ENCODE results near the gene ACAP2.
"Not testable (repeated sequence)": the region's sequence is repeated elsewhere in the genome, so short reads cannot be mapped to it uniquely, and the experiment has no call there.

ACAP2 gene, protein sequence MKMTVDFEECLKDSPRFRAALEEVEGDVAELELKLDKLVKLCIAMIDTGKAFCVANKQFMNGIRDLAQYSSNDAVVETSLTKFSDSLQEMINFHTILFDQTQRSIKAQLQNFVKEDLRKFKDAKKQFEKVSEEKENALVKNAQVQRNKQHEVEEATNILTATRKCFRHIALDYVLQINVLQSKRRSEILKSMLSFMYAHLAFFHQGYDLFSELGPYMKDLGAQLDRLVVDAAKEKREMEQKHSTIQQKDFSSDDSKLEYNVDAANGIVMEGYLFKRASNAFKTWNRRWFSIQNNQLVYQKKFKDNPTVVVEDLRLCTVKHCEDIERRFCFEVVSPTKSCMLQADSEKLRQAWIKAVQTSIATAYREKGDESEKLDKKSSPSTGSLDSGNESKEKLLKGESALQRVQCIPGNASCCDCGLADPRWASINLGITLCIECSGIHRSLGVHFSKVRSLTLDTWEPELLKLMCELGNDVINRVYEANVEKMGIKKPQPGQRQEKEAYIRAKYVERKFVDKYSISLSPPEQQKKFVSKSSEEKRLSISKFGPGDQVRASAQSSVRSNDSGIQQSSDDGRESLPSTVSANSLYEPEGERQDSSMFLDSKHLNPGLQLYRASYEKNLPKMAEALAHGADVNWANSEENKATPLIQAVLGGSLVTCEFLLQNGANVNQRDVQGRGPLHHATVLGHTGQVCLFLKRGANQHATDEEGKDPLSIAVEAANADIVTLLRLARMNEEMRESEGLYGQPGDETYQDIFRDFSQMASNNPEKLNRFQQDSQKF

DNA sequence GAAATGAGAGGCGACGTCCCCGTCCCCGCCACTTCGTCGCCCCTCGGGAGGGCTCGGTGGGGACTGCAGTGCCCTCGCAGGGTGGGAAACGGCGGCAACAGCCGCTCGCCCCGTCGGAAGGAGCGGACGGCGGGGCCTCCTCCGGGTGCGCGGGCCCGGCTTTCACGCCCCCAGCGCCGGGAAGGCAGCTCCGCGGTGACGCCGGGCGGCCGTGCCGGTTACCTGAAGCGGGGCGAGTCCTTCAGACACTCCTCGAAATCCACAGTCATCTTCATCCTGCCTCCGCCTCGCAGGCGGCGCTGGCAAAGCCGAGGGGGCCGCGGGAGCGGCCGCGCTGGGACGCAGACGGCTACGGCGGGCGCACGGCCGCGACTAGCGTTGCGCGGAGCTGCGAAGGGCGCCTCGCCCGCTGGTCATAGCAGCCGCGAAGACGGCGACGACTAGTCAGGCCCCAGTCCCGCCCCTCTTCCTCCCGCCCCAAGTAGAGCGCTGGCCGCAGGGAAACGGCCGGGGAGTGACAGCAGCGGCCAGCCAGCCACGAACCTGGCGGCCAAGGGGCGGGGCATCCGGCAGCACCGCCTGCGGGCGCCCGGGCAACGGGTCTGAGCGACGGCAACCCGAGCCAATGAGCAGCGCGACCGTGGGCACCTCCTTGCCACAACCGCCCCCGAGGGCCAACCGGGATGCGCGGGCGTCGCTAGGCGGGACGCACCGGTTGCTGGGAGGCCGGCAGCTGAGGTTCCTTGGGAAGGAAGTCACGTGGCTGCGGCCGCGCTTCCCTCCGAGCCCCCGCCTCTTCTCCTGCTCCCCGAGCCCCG is at the start of gene ACAP2:
TSS of gene ACAP2 (minus strand) at position 448 of the 818 bp plus-strand sequence. CDS start at position 275, 173 bp downstream.
- TF ChIP-seq, protein P1, sequence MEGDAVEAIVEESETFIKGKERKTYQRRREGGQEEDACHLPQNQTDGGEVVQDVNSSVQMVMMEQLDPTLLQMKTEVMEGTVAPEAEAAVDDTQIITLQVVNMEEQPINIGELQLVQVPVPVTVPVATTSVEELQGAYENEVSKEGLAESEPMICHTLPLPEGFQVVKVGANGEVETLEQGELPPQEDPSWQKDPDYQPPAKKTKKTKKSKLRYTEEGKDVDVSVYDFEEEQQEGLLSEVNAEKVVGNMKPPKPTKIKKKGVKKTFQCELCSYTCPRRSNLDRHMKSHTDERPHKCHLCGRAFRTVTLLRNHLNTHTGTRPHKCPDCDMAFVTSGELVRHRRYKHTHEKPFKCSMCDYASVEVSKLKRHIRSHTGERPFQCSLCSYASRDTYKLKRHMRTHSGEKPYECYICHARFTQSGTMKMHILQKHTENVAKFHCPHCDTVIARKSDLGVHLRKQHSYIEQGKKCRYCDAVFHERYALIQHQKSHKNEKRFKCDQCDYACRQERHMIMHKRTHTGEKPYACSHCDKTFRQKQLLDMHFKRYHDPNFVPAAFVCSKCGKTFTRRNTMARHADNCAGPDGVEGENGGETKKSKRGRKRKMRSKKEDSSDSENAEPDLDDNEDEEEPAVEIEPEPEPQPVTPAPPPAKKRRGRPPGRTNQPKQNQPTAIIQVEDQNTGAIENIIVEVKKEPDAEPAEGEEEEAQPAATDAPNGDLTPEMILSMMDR (IDR thresholded peaks at IDR 0.05; ENCODE audit: control extremely low read depth, extremely low read depth, low read depth, missing control alignments), result no peak
- CTCF ChIA-PET, result interaction anchor here (1.0 to 2.3 kb wide), 5 partner anchors 9 to 172 kb away, joined by 3 to 7 read pairs (median 5); partner anchors contain the start of gene XXYLT1
- POLR2A ChIA-PET, result interaction anchor here (1.0 to 1.2 kb wide), 3 partner anchors 48 to 171 kb away, joined by 3 to 5 read pairs (median 4); partner anchors contain the start of gene XXYLT1
- DNase-seq (ENCODE audit: extremely low spot score), result peak; percentile 100

DNA sequence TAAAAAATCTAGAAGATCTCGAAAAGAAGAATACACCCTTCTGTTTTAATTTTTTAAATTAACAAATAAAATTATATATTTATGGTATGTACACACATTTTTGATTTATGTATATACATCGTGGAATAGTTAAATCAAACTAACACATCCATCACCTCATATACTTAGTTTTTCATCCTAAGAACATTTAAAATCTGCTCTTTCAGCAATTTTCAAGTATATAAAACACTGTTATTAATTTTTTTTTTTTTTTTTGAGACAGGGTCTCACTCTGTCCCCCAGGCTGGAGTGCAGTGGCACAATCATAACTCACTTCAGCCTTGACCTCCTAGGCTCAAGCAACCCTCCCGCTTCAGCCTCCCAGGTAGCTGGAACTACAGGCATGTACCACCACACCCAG is 32.8 kb upstream of the ACAP2 start:
- CTCF ChIA-PET, result no interaction called here
- TF ChIP-seq, protein P1 (IDR thresholded peaks at IDR 0.05; ENCODE audit: control extremely low read depth, extremely low read depth, low read depth, missing control alignments), result no peak
- DNase-seq (ENCODE audit: extremely low spot score), result no peak
- POLR2A ChIA-PET, result no interaction called here

DNA sequence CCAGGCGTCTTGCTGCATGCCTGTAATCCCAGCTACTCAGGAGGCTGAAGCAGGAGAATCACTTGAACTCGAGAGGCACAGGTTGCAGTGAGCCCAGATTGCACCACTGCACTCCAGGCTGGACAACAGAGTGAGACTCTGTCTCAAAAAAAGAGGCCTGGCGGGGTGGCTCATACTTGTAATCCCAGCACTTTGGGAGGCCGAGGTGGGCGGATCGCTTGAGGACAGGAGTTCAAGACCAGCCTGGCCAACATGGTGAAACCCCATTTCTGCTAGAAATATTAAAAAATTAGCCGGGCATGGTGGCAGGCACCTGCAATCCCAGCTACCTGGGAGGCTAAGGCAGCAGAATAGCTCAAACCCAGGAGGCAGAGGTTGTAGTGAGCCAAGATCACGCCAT is 32.3 kb upstream of the ACAP2 start:
- DNase-seq (ENCODE audit: extremely low spot score); POLR2A ChIA-PET; CTCF ChIA-PET: not testable (repeated sequence)

DNA sequence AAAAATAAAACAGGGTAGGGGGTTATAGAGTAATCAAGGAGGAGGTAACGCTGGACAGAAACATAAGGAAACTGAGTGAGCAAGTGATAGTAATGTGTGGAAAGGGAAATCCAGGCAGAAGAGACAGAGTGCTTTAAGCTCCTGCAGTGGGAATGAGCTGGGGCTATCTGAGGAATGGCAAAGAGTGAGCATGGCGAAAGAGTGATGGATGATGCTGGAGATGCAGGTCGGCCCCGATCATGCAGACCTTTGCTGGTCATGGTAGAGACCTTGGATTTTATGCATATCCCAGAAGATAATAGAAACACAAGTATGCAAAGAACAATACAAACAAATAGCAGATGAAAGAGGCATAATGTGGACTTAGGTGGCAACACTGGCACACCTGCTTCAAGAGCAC is 26.0 kb upstream of the ACAP2 start:
- ChIA-PET POLR2A (no interaction called here), CTCF (no interaction called here)
- DNase-seq (ENCODE audit: extremely low spot score), result no peak
- TF ChIP-seq, protein P1 (IDR thresholded peaks at IDR 0.05; ENCODE audit: control extremely low read depth, extremely low read depth, low read depth, missing control alignments), result no peak

DNA sequence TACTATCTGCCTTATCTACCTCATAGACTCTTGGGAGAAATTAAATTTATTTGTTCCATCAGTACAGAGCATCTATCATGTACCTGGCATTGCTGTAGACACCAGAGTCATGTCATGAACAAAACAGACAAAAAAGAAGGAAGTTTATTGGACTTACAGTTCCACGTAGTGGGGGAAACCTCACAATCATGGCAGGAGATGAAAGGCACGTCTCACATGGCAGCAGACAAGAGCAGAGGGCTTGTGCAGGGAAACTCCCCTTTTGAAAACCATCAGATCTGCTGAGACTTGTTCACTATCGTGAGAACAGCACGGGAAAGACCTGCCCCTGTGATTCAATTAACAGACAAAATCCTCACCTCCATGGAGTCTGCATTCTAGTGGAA is 25.6 kb upstream of the ACAP2 start:
- POLR2A ChIA-PET, result no interaction called here
- DNase-seq (ENCODE audit: extremely low spot score), result no peak
- CTCF ChIA-PET, result no interaction called here
- TF ChIP-seq, protein P1 (IDR thresholded peaks at IDR 0.05; ENCODE audit: control extremely low read depth, extremely low read depth, low read depth, missing control alignments), result no peak

DNA sequence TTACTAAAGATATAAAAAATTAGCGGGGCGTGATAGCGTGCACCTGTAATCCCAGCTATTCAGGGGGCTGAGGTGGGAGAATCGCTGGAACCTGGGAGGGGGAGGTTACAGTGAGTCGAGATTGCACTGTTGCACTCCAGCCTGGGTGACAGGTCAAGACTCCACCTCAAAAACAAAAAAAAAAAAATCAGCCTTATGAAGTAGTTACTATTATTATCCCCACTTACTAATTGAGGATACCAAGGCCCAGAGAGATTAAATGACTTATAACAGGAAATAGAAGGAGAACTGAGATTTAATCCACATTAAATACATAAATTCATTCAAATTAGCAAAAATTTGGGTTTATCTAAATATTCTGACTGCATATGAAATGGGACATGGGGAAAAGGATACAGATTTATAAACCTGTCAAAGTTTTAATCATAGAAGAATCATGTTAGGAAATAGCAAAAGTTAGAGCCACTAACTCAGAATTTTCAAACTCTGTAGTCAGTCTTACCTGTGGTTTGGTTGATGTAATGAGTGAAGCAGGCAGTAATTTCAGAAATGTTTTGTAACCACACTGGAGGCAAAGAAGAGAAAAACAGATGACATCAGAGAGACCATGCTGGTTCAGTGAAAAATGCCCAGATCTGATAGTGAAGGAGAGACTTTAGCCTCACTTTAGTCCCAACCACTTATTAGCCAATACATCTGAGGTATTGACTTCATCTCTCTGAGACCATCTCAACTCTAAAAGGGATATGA is 25.0 kb upstream of the ACAP2 start:
- TF ChIP-seq, protein P1 (IDR thresholded peaks at IDR 0.05; ENCODE audit: control extremely low read depth, extremely low read depth, low read depth, missing control alignments), result no peak
- ChIA-PET POLR2A (no interaction called here), CTCF (no interaction called here)
- DNase-seq (ENCODE audit: extremely low spot score), result no peak
